ENCODE data around the gene PGF.

Gene PGF

GRCh38 chr14:74984236-74985027 is 29.0 kb upstream of the PGF start:
- H3K27ac ChIP-seq (ENCODE audit: extremely low read depth, low read depth, low read length) = no peak overlapping the region
- H3K4me1 ChIP-seq (ENCODE audit: control insufficient read depth, insufficient read depth, low read length) = no peaks in the 10 kb centered on the region
- CTCF ChIA-PET = interaction anchor here (0.6 kb wide), 1 partner anchor 64 kb away, joined by 5 read pairs; no protein-coding TSS in a partner anchor
- POLR2A ChIA-PET = interaction anchor here (0.5 kb wide), 1 partner anchor 412 kb away, joined by 4 read pairs; no protein-coding TSS in a partner anchor
- TF ChIP-seq PRDM6 (tag by site-specific recombination; IDR thresholded peaks at IDR 0.05) (no peak), ZNF585B (tag by site-specific recombination; IDR thresholded peaks at IDR 0.05) (no peak), ZNF555 (tag by site-specific recombination; conservative IDR thresholded peaks at IDR 0.05) (no peak), ZNF580 (tag by site-specific recombination; IDR thresholded peaks at IDR 0.05) (no peak), ZNF677 (tag by site-specific recombination; IDR thresholded peaks at IDR 0.05) (no peak), ZNF785 (tag by site-specific recombination; IDR thresholded peaks at IDR 0.05) (no peak), ZNF274 (IDR thresholded peaks at IDR 0.05; ENCODE audit: low read length) (no peak), ZNF274 (tag by site-specific recombination; IDR thresholded peaks at IDR 0.05; ENCODE audit: borderline replicate concordance) (no peak), ZNF311 (tag by site-specific recombination; IDR thresholded peaks at IDR 0.05; ENCODE audit: borderline replicate concordance) (no peak), SP7 (tag by site-specific recombination; IDR thresholded peaks at IDR 0.05) (no peak), HIC1 (tag by site-specific recombination; IDR thresholded peaks at IDR 0.05) (no peak), MZF1 (tag by site-specific recombination; IDR thresholded peaks at IDR 0.05; ENCODE audit: borderline replicate concordance) (no peak)
- H3K36me3 ChIP-seq (ENCODE audit: control insufficient read depth in 2 of 2, insufficient read depth in 1 of 2, low read length in 2 of 2) = no peaks in the 10 kb centered on the region
- no peak overlapping the region for H3K4me3 ChIP-seq (ENCODE audit: low read depth, low read length)
- no peaks in the 10 kb centered on the region for H3K9me3 ChIP-seq (ENCODE audit: control insufficient read depth, insufficient read depth, low read depth, low read length)

- H3K4me3 ChIP-seq (ENCODE audit: low read depth, low read length) = no peak overlapping the region
- H3K36me3 ChIP-seq (ENCODE audit: control insufficient read depth in 2 of 2, insufficient read depth in 1 of 2, low read length in 2 of 2) = no peaks in the 10 kb centered on the region
- ChIA-PET CTCF (interaction anchor here (0.8 kb wide), 1 partner anchor 17 kb away, joined by 3 read pairs; no protein-coding TSS in a partner anchor), POLR2A (no interaction called here)
- TF ChIP-seq ZNF202 (tag by site-specific recombination; IDR thresholded peaks at IDR 0.05; ENCODE audit: borderline replicate concordance) (no peak), ZNF785 (tag by site-specific recombination; IDR thresholded peaks at IDR 0.05) (no peak), ZNF529 (tag by site-specific recombination; IDR thresholded peaks at IDR 0.05; ENCODE audit: insufficient replicate concordance) (no peak), OVOL3 (tag by site-specific recombination; IDR thresholded peaks at IDR 0.05) (no peak), ZBTB11 (tag by site-specific recombination; conservative IDR thresholded peaks at IDR 0.05; ENCODE audit: low read depth) (no peak), ZNF146 (tag by site-specific recombination; IDR thresholded peaks at IDR 0.05) (no peak), ZNF211 (tag by site-specific recombination; IDR thresholded peaks at IDR 0.05; ENCODE audit: low read depth) (no peak), HOXC10 (CRISPR knock-in tag; IDR thresholded peaks at IDR 0.05) (no peak), ZNF157 (tag by site-specific recombination; IDR thresholded peaks at IDR 0.05) (no peak)
- H3K27ac ChIP-seq (ENCODE audit: extremely low read depth, low read depth, low read length) = no peak overlapping the region
- H3K4me1 ChIP-seq (ENCODE audit: control insufficient read depth, insufficient read depth, low read length) = no peaks in the 10 kb centered on the region
- no peaks in the 10 kb centered on the region for H3K9me3 ChIP-seq (ENCODE audit: control insufficient read depth, insufficient read depth, low read depth, low read length)
These were observed 27.9 kb upstream of the PGF start for GRCh38 chr14:74983343-74983742.
